Fibroblast of mammary gland (primary cell): ENCODE measurements around the gene RXFP2.

Experiments used
- DNase-seq: peaks from one replicate; pipeline ENCODE4 v3.0.0-alpha.2; 2010; ENCODE audit warnings: low read depth
- H3K4me3 ChIP-seq: 2 replicates; pipeline ENCODE4 v1.5.1; 2011; ENCODE audit warnings: low read depth, mild to moderate bottlenecking, low read length, moderate library complexity; ENCODE audit not compliant: control insufficient read depth
- TF ChIP-seq, protein P1 (sequence below): conservative IDR thresholded peaks from 2 replicates; pipeline ENCODE4 v1.5.1; 2011; ENCODE audit warnings: low read depth, low read length, inconsistent platforms; ENCODE audit not compliant: control insufficient read depth, insufficient read depth

RXFP2 gene

DNA sequence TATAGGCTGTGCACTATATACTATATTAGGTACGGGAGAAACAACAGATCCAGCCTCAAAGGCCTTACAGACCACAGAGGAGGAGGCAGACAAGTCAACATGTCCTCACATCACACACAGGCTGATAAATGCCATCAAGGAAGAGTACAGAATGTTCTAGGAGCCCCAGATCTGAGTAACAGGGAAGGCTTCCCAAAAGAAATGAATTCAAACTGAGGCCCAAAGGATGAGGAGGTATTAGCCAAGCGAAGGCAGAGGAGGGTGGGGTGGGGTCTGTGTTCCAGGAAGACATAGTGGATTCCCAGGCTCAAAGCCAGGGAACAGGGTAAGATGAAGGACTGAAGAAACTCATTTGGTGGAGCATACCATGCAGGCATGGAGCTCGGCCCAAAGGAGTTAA is 55.1 kb downstream of the RXFP2 start:
- no peak overlapping the region for H3K4me3 ChIP-seq
- TF ChIP-seq, protein P1, sequence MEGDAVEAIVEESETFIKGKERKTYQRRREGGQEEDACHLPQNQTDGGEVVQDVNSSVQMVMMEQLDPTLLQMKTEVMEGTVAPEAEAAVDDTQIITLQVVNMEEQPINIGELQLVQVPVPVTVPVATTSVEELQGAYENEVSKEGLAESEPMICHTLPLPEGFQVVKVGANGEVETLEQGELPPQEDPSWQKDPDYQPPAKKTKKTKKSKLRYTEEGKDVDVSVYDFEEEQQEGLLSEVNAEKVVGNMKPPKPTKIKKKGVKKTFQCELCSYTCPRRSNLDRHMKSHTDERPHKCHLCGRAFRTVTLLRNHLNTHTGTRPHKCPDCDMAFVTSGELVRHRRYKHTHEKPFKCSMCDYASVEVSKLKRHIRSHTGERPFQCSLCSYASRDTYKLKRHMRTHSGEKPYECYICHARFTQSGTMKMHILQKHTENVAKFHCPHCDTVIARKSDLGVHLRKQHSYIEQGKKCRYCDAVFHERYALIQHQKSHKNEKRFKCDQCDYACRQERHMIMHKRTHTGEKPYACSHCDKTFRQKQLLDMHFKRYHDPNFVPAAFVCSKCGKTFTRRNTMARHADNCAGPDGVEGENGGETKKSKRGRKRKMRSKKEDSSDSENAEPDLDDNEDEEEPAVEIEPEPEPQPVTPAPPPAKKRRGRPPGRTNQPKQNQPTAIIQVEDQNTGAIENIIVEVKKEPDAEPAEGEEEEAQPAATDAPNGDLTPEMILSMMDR: no peak
- peak; percentile 81 for DNase-seq

DNA sequence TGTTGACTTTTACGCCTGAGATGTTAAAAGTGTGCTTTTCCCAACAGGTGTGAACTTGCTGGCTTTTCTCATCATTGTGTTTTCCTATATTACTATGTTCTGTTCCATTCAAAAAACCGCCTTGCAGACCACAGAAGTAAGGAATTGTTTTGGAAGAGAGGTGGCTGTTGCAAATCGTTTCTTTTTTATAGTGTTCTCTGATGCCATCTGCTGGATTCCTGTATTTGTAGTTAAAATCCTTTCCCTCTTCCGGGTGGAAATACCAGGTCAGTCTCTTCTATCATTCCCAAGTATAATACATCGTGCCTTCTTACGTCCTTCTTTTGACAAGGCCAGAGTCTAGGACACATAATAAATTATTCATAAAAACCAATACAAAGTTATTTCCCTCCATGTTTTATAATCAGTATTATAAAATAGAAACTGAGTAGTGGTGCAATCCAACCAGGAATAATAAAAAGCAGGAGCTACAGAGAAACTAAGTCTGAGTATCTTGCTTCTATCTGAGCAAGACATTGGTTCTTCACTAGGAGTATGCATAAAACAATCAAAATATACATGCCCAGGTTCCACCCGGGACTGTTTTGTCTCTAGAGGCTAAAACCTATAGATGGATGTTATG is 57.9 kb downstream of the RXFP2 start:
- peak; percentile 75 for DNase-seq
- TF ChIP-seq, protein P1: peak; percentile 52
- no peak overlapping the region for H3K4me3 ChIP-seq

DNA sequence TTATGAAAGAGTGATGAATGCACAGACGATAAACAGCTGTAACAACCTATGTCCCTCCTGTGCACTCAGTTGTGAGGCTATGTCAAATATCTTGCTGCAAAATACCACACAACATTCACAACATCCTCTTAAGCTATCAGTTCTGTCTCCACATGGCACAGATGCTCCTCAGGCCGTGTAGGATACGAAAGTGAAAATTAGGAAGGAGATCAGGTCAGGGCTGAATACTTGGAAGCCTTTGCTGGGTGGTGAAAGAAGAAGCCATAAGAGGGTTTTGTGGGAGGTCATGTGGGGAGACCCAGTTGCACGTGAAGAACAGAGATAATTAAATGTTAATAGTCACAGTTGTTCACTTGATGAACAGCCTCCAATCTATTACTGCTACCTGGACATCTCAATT is 58.9 kb downstream of the RXFP2 start:
- DNase-seq: no peak
- TF ChIP-seq, protein P1: no peak
- H3K4me3 ChIP-seq: no peak overlapping the region

DNA sequence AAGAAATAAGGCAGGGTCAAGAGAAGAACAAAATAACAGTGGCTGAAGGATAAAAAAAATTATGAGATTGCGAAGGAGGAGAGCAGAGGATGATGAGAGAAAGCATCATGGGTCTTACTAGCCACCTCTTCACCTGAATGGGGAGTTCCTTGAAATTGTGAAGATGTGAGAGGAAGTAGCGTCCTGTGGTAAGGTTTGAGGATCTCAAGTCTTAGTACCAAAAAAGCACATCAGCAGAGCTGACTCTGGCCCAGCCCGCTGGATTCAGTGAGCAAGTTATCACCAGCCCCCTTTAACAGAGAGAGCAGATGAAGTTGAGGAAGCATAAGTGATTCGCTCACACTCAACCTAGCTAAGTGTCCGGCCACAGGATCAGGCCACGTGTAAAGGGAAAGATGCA is 61.8 kb downstream of the RXFP2 start:
- no peak for DNase-seq
- no peak overlapping the region for H3K4me3 ChIP-seq
- TF ChIP-seq, protein P1: no peak

DNA sequence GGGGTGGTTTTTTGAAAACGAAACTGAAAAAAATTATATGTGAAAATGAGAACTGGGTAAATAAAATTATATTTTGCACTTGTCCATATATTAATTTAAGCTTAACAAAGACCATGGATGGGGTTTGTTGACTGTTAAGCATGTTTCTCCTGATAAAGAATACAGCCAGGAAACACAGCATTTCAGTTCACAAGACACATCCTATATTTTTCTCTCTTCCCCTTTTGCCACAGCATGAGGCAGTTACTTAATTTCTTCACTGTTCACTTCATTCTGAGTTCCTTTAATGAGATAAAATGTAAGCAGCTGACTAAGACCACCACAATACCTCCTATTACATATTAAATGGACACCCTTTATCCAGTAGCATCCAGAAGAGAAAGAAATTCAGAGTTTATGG is 64.0 kb downstream of the RXFP2 start:
- TF ChIP-seq, protein P1: no peak
- H3K4me3 ChIP-seq: no peak overlapping the region
- DNase-seq: no peak

DNA sequence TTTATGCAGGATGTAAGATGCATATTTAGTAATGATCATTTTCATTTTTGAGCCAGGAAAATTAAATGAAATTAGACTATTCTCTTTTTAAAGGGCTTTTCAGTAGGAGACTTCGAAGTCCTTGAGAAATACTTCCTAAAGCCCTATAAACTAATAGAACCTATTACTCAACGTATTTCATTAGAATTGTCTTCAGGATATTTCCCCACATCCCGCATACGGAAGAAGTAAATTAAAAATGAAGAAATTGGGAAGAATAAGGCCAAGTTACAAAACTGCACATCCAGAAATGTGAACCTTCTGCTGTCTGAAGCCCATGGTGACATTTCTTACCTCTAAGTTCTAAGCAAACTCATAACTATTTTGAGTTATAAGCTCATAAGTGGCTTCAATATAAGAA is 66.5 kb downstream of the RXFP2 start:
- TF ChIP-seq, protein P1: no peak
- DNase-seq: no peak

DNA sequence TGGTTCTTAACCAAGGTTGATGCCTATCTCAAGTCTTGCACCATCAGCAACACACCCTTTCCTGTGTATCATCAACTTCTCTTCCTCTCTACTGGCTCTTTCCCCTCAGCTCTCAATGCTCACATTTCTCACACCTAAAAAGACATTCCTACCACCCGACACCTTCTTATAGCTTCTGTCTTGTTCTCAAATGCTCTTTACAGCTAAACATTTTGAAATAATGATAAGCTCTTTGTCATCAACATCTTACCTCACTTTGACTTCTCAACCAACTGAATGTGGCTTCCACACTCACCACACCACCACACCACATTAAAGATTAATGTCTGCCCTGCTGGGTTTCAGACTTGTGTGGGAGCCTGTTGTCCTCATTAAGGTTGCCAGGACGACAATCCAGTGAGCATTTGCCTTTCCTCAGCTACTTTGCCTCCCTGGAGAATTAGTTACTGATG is 67.8 kb downstream of the RXFP2 start:
- DNase-seq: peak; percentile 44
- H3K4me3 ChIP-seq: no peak overlapping the region
- TF ChIP-seq, protein P1: no peak

More for the DNA sequence above, 66.5 kb downstream of the RXFP2 start:
- H3K4me3 ChIP-seq: no peak overlapping the region
